HK-2 (cell line): ENCODE measurements around the gene SLC22A1.
"Not testable (repeated sequence)": the region's sequence is repeated elsewhere in the genome, so short reads cannot be mapped to it uniquely, and the experiment has no call there.

Experiments used
- DNase-seq: peaks from one replicate; pipeline ENCODE4 v3.0.0-alpha.2; 2018; ENCODE audit not compliant: unreplicated experiment

The SLC22A1 gene

GRCh38 chr6:160122744-160123143 lies 1.1 kb downstream of the SLC22A1 start:
- DNase-seq = no peak

DNA sequence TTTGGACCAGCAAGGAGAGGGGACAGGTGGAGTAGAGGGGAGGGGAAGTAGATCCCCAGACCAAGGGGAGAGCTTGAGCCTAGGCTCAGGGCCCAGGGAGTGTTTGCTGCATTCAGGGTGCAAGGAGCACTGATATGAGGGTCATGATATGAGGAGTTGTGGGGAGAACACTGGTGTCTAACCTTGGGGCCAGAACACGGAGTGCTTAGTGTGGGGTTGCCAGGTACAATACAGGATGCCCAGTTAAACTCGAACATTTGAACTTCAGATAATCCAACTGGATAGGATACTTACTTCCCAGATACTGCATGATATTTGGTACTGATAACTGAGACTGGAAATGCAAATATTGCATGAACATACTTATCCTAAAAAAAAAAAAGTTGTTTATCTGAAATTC lies 2.4 kb downstream of the SLC22A1 start:
- no peak for DNase-seq

DNA sequence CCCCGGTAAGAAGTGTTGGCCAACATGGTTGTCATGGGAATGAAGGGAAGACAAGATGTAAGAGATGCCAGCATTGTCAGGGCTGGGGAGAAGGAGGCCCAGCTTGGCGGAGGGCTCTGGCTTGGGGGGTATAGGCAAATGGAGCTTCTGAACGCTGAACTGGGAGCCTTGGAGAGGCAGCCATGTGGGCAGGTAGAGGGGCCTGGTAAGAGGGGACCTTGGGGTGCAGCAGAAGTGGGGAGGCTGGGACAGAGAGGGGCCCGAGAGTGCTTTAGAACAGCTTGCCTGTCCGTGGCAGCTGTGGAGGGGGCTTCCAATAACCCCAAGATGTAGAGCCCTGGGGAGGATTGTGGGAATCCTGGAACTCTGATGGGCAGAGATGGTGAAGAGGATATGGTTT lies 3.0 kb downstream of the SLC22A1 start:
- DNase-seq = no peak

- DNase-seq = not testable (repeated sequence)
These were observed 3.5 kb downstream of the SLC22A1 start for GRCh38 chr6:160125105-160125504.

GRCh38 chr6:160127270-160128124 lies 5.9 kb downstream of the SLC22A1 start:
- no peak for DNase-seq

- no peak for DNase-seq
These were observed 6.6 kb downstream of the SLC22A1 start for GRCh38 chr6:160128125-160128683.

- DNase-seq = no peak
These were observed 7.4 kb downstream of the SLC22A1 start for GRCh38 chr6:160128879-160129516.

DNA sequence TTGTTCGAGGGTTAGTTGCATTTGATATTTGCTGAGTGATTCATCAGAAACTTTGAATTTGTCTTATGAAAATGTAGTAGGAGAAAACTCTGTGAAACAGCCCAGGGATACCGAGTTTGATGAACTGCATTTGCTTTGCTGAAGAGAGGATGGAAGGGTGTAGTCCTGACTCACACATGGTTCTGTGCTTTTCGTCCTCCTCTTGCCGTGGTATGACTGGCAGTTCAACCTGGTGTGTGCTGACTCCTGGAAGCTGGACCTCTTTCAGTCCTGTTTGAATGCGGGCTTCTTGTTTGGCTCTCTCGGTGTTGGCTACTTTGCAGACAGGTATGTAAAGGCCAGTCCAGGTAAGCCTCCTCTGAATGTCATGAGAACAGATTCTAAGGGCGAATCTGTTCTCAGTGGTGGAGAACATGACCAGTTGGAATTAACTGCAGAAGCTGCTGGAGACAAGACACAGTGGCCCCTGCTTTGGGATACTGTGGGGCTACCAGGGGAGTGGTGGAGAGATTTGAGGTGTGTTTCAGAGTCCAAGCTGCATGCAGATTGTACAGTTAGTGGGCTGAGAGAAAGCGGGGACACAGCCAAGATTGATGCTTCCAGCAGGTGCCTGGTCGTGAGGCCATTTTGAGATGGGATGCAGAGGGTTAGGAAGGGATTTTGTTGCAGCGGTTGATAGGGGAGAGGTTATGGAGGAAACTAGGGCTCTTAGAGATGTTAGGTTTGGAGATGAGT lies 8.4 kb downstream of the SLC22A1 start:
- no peak for DNase-seq

DNA sequence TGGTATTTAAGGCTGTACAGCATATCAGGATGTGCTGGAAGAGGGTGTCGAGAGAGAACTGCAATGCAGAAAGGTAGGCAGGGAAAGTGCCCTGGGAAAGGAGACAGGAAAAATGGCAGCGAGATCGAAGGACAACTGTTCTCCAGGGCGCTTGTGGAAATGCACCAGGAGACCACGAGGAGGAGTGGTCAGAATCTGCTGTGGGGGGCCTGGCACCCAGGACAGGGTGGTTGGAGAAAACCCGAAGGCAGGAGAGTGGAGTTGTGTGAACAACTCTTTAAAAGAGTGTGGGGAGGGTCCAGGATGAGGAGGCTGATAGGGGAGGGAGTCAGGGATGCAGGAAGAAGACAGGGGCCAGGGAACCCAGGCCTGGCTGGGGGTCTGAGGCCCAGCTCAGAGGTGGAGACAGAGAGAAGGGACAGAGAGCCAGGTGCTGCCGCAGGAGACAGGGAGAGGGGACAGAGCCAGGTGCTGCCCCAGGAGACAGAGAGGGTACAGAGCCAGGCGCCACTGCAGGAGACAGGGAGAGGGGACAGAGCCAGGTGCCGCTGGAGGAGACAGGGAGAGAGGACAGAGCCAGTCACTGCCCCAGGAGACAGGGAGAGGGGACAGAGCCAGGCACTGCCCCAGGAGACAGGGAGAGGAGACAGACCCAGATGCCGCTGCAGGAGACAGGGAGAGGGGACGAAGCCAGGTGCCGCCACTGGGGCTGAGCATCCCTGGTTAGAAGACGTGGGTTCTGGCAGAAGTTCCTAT lies 9.3 kb downstream of the SLC22A1 start:
- no peak for DNase-seq

DNA sequence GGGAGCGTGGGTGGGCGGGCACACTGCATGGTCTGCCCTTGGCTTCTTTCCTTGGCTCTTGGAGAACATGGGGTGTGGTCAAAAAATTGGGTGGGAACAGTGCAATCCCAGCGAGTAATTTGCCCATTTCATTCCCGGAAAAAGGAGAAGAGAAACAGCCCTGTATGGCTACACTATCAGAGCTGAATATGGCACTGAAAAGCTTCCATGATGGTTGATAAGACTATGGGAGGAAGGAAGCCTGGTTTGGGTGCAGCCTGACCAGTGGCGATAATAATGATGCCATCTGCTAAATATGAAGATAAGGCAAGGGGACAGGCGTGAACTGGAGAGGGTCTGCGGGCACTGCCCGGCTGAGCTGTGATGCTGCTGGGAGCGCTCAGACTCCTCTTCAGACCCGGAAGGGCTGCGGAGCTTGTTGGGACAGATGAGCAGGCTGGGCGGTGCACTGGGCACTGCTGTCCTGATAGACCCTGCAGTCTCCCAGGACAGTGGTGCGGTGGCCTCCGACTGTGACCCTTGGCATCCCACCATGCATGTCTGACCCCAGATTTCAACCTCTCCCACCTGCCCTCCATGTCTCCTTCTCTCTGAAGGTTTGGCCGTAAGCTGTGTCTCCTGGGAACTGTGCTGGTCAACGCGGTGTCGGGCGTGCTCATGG lies 10.2 kb downstream of the SLC22A1 start:
- no peak for DNase-seq

- DNase-seq = no peak
These were observed 10.7 kb downstream of the SLC22A1 start for GRCh38 chr6:160132297-160132637.

- DNase-seq = no peak
These were observed 11.2 kb downstream of the SLC22A1 start for GRCh38 chr6:160132776-160133338.

DNA sequence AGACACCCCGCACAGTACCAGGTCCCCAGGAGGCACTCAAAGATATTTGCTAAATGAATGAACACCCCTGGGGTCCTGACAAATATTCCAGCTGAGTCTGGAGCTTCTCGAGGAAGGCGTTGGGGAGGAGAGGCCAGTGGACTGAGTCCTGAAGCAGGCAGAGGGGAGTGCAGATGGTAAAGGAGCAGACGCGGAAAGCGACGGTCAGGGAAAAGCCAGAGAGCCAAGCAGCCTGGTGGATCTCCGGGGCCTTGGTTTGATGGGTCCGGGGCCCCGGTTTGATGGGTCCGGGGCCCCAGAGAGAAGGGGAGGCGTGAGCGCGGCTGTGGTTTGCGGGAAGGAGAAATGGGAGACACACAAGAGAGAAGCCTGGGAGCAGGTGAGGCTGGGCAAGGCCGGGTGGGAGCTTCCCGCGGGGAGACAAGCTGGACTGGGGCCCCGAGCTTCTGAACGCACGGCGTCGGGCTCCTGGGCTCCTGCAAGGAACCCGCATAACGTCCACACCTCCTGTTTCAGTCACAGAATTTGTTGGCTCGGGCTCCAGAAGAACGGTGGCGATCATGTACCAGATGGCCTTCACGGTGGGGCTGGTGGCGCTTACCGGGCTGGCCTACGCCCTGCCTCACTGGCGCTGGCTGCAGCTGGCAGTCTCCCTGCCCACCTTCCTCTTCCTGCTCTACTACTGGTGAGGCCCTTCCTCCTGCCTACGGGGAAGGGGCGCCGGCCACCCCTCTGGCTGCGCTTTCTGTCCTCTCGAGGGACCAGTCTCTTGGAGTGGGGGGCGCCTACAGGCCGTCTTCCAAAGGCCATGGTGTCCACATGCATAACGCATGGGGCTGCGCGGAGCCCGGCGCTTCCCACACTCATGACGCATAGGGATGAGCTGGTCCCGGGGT lies 12.1 kb downstream of the SLC22A1 start:
- no peak for DNase-seq

GRCh38 chr6:160134337-160134751 lies 12.7 kb downstream of the SLC22A1 start:
- not testable (repeated sequence) for DNase-seq

- no peak for DNase-seq
These were observed 13.3 kb downstream of the SLC22A1 start for GRCh38 chr6:160134779-160135547.

DNA sequence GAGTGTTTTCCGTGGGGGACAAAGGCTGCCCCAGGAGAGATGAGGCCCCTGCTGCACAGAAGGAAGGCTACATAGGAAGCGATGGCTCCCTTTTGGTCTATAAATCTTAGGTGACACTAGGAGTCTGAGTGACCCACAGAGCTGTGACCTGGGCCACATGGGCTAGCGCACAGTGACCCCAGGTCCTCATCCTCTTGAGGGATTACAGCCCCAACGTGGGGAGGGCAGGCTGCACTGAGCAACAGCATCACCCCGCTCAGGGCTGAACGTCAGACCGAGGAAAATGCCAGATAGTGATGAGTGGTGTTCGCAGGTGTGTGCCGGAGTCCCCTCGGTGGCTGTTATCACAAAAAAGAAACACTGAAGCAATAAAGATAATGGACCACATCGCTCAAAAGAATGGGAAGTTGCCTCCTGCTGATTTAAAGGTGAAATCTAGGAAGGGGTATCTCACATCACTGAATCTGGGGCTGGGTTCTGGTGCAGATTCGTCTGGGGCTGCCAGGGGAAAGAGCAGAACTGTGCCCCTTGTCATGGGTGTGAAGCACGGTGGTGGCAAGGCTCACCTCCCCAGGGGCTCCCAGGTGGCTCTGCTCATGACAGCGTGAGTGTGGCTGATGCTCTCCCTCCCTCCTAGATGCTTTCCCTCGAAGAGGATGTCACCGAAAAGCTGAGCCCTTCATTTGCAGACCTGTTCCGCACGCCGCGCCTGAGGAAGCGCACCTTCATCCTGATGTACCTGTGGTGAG lies 14.5 kb downstream of the SLC22A1 start:
- DNase-seq = no peak

- no peak for DNase-seq
These were observed 15.7 kb downstream of the SLC22A1 start for GRCh38 chr6:160137130-160137988.
